Measurements from ENCODE around the gene CELSR1. TPM values are rescaled to one million over a fixed set of nuclear protein-coding genes. Genes with fewer than 3 reads are reported as not detected.

CELSR1 gene
- polyA plus RNA-seq, 1 experiment = 0.14 TPM

GRCh38 chr22:46533070-46533833 lies 4.2 kb downstream of the CELSR1 start:
- POLR2A ChIA-PET = no interaction called here
- Histone ChIP-seq H3K27me3 (ENCODE audit: control insufficient read depth, insufficient read depth, low read length) (peaks cover 25% of the 10 kb centered on the region), H3K9me3 (ENCODE audit: control insufficient read depth, insufficient read depth, low read length) (peaks cover 23% of the 10 kb centered on the region), H3K4me3 (ENCODE audit: low read depth, low read length) (no peak overlapping the region), H3K27ac (ENCODE audit: low read depth, low read length) (no peak overlapping the region)
- no peak for DNase-seq (ENCODE audit: low read depth, low spot score)
- CTCF ChIA-PET = no interaction called here
- TF ChIP-seq CTCF (IDR thresholded peaks at IDR 0.05; ENCODE audit: low read depth, low read length) = no peak

- no peak for DNase-seq (ENCODE audit: low read depth, low spot score)
- ChIA-PET CTCF (interaction anchor here (1.2 to 1.4 kb wide), 2 partner anchors 9 to 165 kb away, joined by 4 to 7 read pairs; no protein-coding TSS in a partner anchor), POLR2A (no interaction called here)
- Histone ChIP-seq H3K9me3 (ENCODE audit: control insufficient read depth, insufficient read depth, low read length) (peaks cover 23% of the 10 kb centered on the region), H3K27me3 (ENCODE audit: control insufficient read depth, insufficient read depth, low read length) (peaks cover 22% of the 10 kb centered on the region), H3K4me3 (ENCODE audit: low read depth, low read length) (no peak overlapping the region), H3K27ac (ENCODE audit: low read depth, low read length) (no peak overlapping the region)
- no peak for TF ChIP-seq CTCF (IDR thresholded peaks at IDR 0.05; ENCODE audit: low read depth, low read length)
Observed at GRCh38 chr22:46532416-46532815, 5.0 kb downstream of the CELSR1 start.

- ChIA-PET POLR2A (no interaction called here), CTCF (interaction anchor here (1.2 to 1.4 kb wide), 2 partner anchors 10 to 164 kb away, joined by 4 to 7 read pairs; no protein-coding TSS in a partner anchor)
- peaks cover 29% of the 10 kb centered on the region for H3K27me3 ChIP-seq (ENCODE audit: control insufficient read depth, insufficient read depth, low read length)
- no peak overlapping the region for H3K4me3 ChIP-seq (ENCODE audit: low read depth, low read length)
- no peak overlapping the region for H3K27ac ChIP-seq (ENCODE audit: low read depth, low read length)
- no peak for TF ChIP-seq CTCF (IDR thresholded peaks at IDR 0.05; ENCODE audit: low read depth, low read length)
- DNase-seq (ENCODE audit: low read depth, low spot score) = no peak
- H3K9me3 ChIP-seq (ENCODE audit: control insufficient read depth, insufficient read depth, low read length) = peaks cover 23% of the 10 kb centered on the region
Observed at GRCh38 chr22:46531581-46532175, 5.7 kb downstream of the CELSR1 start.

GRCh38 chr22:46528121-46528610 lies 9.3 kb downstream of the CELSR1 start:
- ChIA-PET POLR2A (interaction anchor here (0.7 kb wide), 1 partner anchor 193 kb away, joined by 6 read pairs; the partner anchor contains the start of gene TRMU), CTCF (interaction anchor here (1.6 kb wide), 1 partner anchor 13 kb away, joined by 6 read pairs; no protein-coding TSS in a partner anchor)
- no peak for DNase-seq (ENCODE audit: low read depth, low spot score)
- H3K9me3 ChIP-seq (ENCODE audit: control insufficient read depth, insufficient read depth, low read length) = no peaks in the 10 kb centered on the region
- H3K27ac ChIP-seq (ENCODE audit: low read depth, low read length) = no peak overlapping the region
- no peak for TF ChIP-seq CTCF (IDR thresholded peaks at IDR 0.05; ENCODE audit: low read depth, low read length)
- no peak overlapping the region for H3K4me3 ChIP-seq (ENCODE audit: low read depth, low read length)
- peaks cover 33% of the 10 kb centered on the region for H3K27me3 ChIP-seq (ENCODE audit: control insufficient read depth, insufficient read depth, low read length)

Data from AG04450 (cell line).